NT2/D1 (cell line): ENCODE measurements around the gene STXBP3.

ENCODE experiments used
- SUZ12 ChIP-seq: IDR thresholded peaks from 2 replicates; pipeline ENCODE4 v1.6.1; 2011; ENCODE audit not compliant: insufficient read length, insufficient read depth; ENCODE audit errors: extremely low read depth
- YY1 ChIP-seq: IDR thresholded peaks from 2 replicates; pipeline ENCODE4 v1.6.1; 2011; ENCODE audit not compliant: insufficient read length, insufficient read depth
- ZNF274 ChIP-seq: IDR thresholded peaks from 2 replicates; pipeline ENCODE4 v1.6.1; 2011; ENCODE audit warnings: mild to moderate bottlenecking, low read depth, low read length

DNA sequence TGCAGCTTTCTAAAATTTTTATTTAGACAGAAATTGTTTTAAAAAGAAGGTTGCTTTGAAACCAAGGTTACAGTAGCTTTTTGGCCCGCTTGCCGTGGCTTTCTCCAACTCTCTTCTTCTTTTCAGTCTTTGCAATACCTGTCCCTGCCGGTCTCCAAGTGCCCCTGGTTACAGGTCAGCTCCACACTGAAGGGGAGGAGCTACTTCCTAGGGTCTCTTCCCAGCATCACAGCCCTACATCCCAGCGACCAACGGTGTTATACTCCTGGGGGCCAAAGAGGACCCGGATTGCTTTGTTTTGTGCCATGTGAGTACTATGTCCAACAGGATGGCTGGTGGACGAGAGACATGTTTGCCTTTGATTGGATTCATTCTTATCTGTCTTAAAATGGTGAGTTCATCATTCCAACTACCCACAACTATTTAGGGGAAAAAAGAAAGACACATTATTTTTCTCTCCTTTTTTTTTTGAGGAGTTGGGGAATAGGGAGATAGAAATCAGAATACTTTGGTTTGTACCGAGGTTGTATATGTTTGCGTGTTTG lies 33.8 kb upstream of the STXBP3 start, which contains the start of gene FNDC7:
- TF ChIP-seq YY1 (no peak), ZNF274 (no peak), SUZ12 (no peak)
